Karpas-422 (cell line): ENCODE data around the gene GPR142. TPM values are rescaled to one million over a fixed set of nuclear protein-coding genes. Genes with fewer than 3 reads are reported as not detected.

Experiments used
- DNase-seq: peaks from one replicate; pipeline ENCODE4 v3.0.0-alpha.2; 2015
- H2AFZ ChIP-seq: fragments of 200-600 bp; sonication (generic); 2 replicates; pipeline ENCODE4 v1.6.1; 2014; ENCODE audit warnings: antibody characterized with exemption, low read length, mixed read lengths
- H3K27ac ChIP-seq: fragments of 200-600 bp; sonication (generic); 2 replicates; pipeline ENCODE4 v1.5.1; 2014; ENCODE audit warnings: mild to moderate bottlenecking, low read length, moderate library complexity
- H3K27me3 ChIP-seq: fragments of 200-600 bp; sonication (generic); 2 replicates; pipeline ENCODE4 v1.6.1; 2014; ENCODE audit warnings: low read length, mixed read lengths
- H3K36me3 ChIP-seq: fragments of 200-600 bp; sonication (generic); 2 replicates; pipeline ENCODE4 v1.6.1; 2014; ENCODE audit warnings: low read length, mixed read lengths; ENCODE audit not compliant: insufficient read depth
- H3K4me1 ChIP-seq: fragments of 200-600 bp; sonication (generic); 2 replicates; pipeline ENCODE4 v1.6.1; 2014; ENCODE audit warnings: mild to moderate bottlenecking, low read length, mixed read lengths
- H3K4me2 ChIP-seq: fragments of 200-600 bp; sonication (generic); 2 replicates; pipeline ENCODE4 v1.6.1; 2014; ENCODE audit warnings: low read length, low read depth, mild to moderate bottlenecking; ENCODE audit not compliant: poor library complexity, severe bottlenecking
- H3K4me3 ChIP-seq: fragments of 200-600 bp; sonication (generic); 2 replicates; pipeline ENCODE4 v1.5.1; 2014; ENCODE audit warnings: mild to moderate bottlenecking, antibody characterized with exemption, low read length, mixed read lengths
- H3K79me2 ChIP-seq: fragments of 200-600 bp; sonication (generic); 2 replicates; pipeline ENCODE4 v1.6.1; 2014; ENCODE audit warnings: mild to moderate bottlenecking, low read length, mixed read lengths
- H3K9ac ChIP-seq: fragments of 200-600 bp; sonication (generic); 2 replicates; pipeline ENCODE4 v1.6.0; 2014; ENCODE audit warnings: low read length
- H3K9me2 ChIP-seq: fragments of 200-600 bp; sonication (generic), shearing (Covaris generic); replicated peaks from 2 replicates; pipeline ENCODE4 v1.6.0; 2014; ENCODE audit warnings: mild to moderate bottlenecking, low read length, moderate library complexity; ENCODE audit not compliant: insufficient read depth
- H3K9me3 ChIP-seq: fragments of 300-700, 200-600 bp; sonication (generic); 2 replicates; pipeline ENCODE4 v1.6.1; 2014; ENCODE audit warnings: low read length, mixed read lengths
- H4K20me1 ChIP-seq: fragments of 200-600 bp; sonication (generic); 2 replicates; pipeline ENCODE4 v1.6.1; 2014; ENCODE audit warnings: mild to moderate bottlenecking, antibody characterized with exemption, low read length, low read depth; ENCODE audit not compliant: insufficient read depth
- total RNA-seq: library from RNA; depleted of rRNA; stranded (reverse); fragments of >200 nt; shearing (Covaris generic); gene quantifications from 2 replicates; pipeline ENCODE4 v1.2.3, GENCODE V29; 2014; ENCODE audit warnings: low replicate concordance; rRNA removed

GPR142 gene
- total RNA-seq = not detected in 2 replicates

GRCh38 chr17:74367206-74367605 is at the start of gene GPR142:
Gene GPR142 (plus strand): TSS chr17:74367506. CDS start chr17:74369541, 2,035 bp downstream.
- no peaks in the 10 kb centered on the region for H3K9me2 ChIP-seq
- H4K20me1 ChIP-seq = 0 out of 2 replicates have a peak, but pooled peaks cover 3% of the 10 kb centered on the region
- no peaks in the 10 kb centered on the region for H3K27me3 ChIP-seq
- H3K4me3 ChIP-seq = no peak within 1 kb of the TSS
- no peaks in the 10 kb centered on the region for H3K79me2 ChIP-seq
- DNase-seq = no peak
- H3K9me3 ChIP-seq = no peaks in the 10 kb centered on the region
- H3K27ac ChIP-seq = no peak within 1 kb of the TSS
- no peak within 1 kb of the TSS for H2AFZ ChIP-seq
- no peaks in the 10 kb centered on the region for H3K36me3 ChIP-seq
- H3K4me2 ChIP-seq = no peak within 1 kb of the TSS
- no peak within 1 kb of the TSS for H3K9ac ChIP-seq
- no peaks in the 10 kb centered on the region for H3K4me1 ChIP-seq

- DNase-seq = no peak
- H3K9me2 ChIP-seq = no peaks in the 10 kb centered on the region
- no peaks in the 10 kb centered on the region for H3K4me1 ChIP-seq
- H4K20me1 ChIP-seq = no peaks in the 10 kb centered on the region
- H3K9me3 ChIP-seq = no peaks in the 10 kb centered on the region
- H2AFZ ChIP-seq = no peak overlapping the region
- H3K4me3 ChIP-seq = no peak overlapping the region
- H3K27ac ChIP-seq = no peak overlapping the region
- no peaks in the 10 kb centered on the region for H3K79me2 ChIP-seq
- no peak overlapping the region for H3K9ac ChIP-seq
- no peaks in the 10 kb centered on the region for H3K36me3 ChIP-seq
- no peak overlapping the region for H3K4me2 ChIP-seq
- no peaks in the 10 kb centered on the region for H3K27me3 ChIP-seq
Measured at GRCh38 chr17:74318391-74318790, 48.9 kb upstream of the GPR142 start.

GRCh38 chr17:74324521-74324920 is 42.8 kb upstream of the GPR142 start:
- no peak overlapping the region for H2AFZ ChIP-seq
- no peak overlapping the region for H3K27ac ChIP-seq
- H3K27me3 ChIP-seq = no peaks in the 10 kb centered on the region
- H3K36me3 ChIP-seq = no peaks in the 10 kb centered on the region
- H3K9ac ChIP-seq = no peak overlapping the region
- H3K79me2 ChIP-seq = no peaks in the 10 kb centered on the region
- H3K9me2 ChIP-seq = no peaks in the 10 kb centered on the region
- H3K9me3 ChIP-seq = no peaks in the 10 kb centered on the region
- no peaks in the 10 kb centered on the region for H3K4me1 ChIP-seq
- no peak overlapping the region for H3K4me3 ChIP-seq
- H3K4me2 ChIP-seq = no peak overlapping the region
- DNase-seq = no peak
- no peaks in the 10 kb centered on the region for H4K20me1 ChIP-seq

- Histone ChIP-seq H3K4me1 (no peaks in the 10 kb centered on the region), H3K36me3 (no peaks in the 10 kb centered on the region), H3K79me2 (no peaks in the 10 kb centered on the region), H3K4me3 (no peak overlapping the region), H3K27me3 (no peaks in the 10 kb centered on the region), H3K9me3 (no peaks in the 10 kb centered on the region), H4K20me1 (no peaks in the 10 kb centered on the region), H3K27ac (no peak overlapping the region), H3K4me2 (no peak overlapping the region), H2AFZ (no peak overlapping the region), H3K9ac (no peak overlapping the region), H3K9me2 (no peaks in the 10 kb centered on the region)
- DNase-seq = no peak
Measured at GRCh38 chr17:74325376-74325742, 41.9 kb upstream of the GPR142 start.

- no peak within 1 kb of the TSS for H3K4me3 ChIP-seq
- DNase-seq = no peak
- no peaks in the 10 kb centered on the region for H4K20me1 ChIP-seq
- H3K36me3 ChIP-seq = no peaks in the 10 kb centered on the region
- H3K9ac ChIP-seq = no peak within 1 kb of the TSS
- no peaks in the 10 kb centered on the region for H3K9me3 ChIP-seq
- no peaks in the 10 kb centered on the region for H3K9me2 ChIP-seq
- H3K4me1 ChIP-seq = no peaks in the 10 kb centered on the region
- H3K27ac ChIP-seq = no peak within 1 kb of the TSS
- H3K4me2 ChIP-seq = no peak within 1 kb of the TSS
- no peak within 1 kb of the TSS for H2AFZ ChIP-seq
- no peaks in the 10 kb centered on the region for H3K27me3 ChIP-seq
- no peaks in the 10 kb centered on the region for H3K79me2 ChIP-seq
Measured at GRCh38 chr17:74325743-74326379, 41.4 kb upstream of the GPR142 start, which contains the start of gene KIF19. Gene KIF19 (plus strand): TSS chr17:74326226. CDS start chr17:74326350, 124 bp downstream.

GRCh38 chr17:74326506-74326905 is 40.8 kb upstream of the GPR142 start:
- no peak for DNase-seq
- H3K4me2 ChIP-seq = no peak overlapping the region
- no peaks in the 10 kb centered on the region for H3K9me3 ChIP-seq
- H3K27ac ChIP-seq = no peak overlapping the region
- no peaks in the 10 kb centered on the region for H4K20me1 ChIP-seq
- H3K4me1 ChIP-seq = no peaks in the 10 kb centered on the region
- no peaks in the 10 kb centered on the region for H3K27me3 ChIP-seq
- no peaks in the 10 kb centered on the region for H3K79me2 ChIP-seq
- H3K9ac ChIP-seq = no peak overlapping the region
- no peaks in the 10 kb centered on the region for H3K9me2 ChIP-seq
- H3K4me3 ChIP-seq = no peak overlapping the region
- no peak overlapping the region for H2AFZ ChIP-seq
- H3K36me3 ChIP-seq = no peaks in the 10 kb centered on the region

- no peaks in the 10 kb centered on the region for H3K27me3 ChIP-seq
- no peaks in the 10 kb centered on the region for H3K4me1 ChIP-seq
- H4K20me1 ChIP-seq = no peaks in the 10 kb centered on the region
- DNase-seq = no peak
- H3K9me3 ChIP-seq = no peaks in the 10 kb centered on the region
- H3K9me2 ChIP-seq = no peaks in the 10 kb centered on the region
- H3K27ac ChIP-seq = no peak overlapping the region
- no peaks in the 10 kb centered on the region for H3K79me2 ChIP-seq
- H3K36me3 ChIP-seq = no peaks in the 10 kb centered on the region
- no peak overlapping the region for H2AFZ ChIP-seq
- H3K4me2 ChIP-seq = no peak overlapping the region
- no peak overlapping the region for H3K9ac ChIP-seq
- H3K4me3 ChIP-seq = no peak overlapping the region
Measured at GRCh38 chr17:74328487-74328886, 38.8 kb upstream of the GPR142 start.

GRCh38 chr17:74329378-74329777 is 37.9 kb upstream of the GPR142 start:
- Histone ChIP-seq H3K27ac (no peak overlapping the region), H3K4me2 (no peak overlapping the region), H3K4me3 (no peak overlapping the region), H3K79me2 (no peaks in the 10 kb centered on the region), H3K9me3 (no peaks in the 10 kb centered on the region), H3K9me2 (no peaks in the 10 kb centered on the region), H3K4me1 (no peaks in the 10 kb centered on the region), H3K27me3 (no peaks in the 10 kb centered on the region), H3K9ac (no peak overlapping the region), H3K36me3 (no peaks in the 10 kb centered on the region), H2AFZ (no peak overlapping the region), H4K20me1 (no peaks in the 10 kb centered on the region)
- no peak for DNase-seq
